ENCODE measurements around the gene SRSF10. TPM values are rescaled to one million over a fixed set of nuclear protein-coding genes. Genes with fewer than 3 reads are reported as not detected.

SRSF10 gene
- total and polyA plus RNA-seq, 2 experiments from 2014 or later = 196 to 275 TPM

- no peak for ATAC-seq
- Mint-ChIP-seq H3K27ac (no peak overlapping the region), H3K27me3 (ENCODE audit: insufficient read depth, low read depth, poor library complexity) (no peaks in the 10 kb centered on the region), H3K4me3 (no peak overlapping the region), H3K4me1 (peaks cover 13% of the 10 kb centered on the region), H3K9me3 (peaks cover 6% of the 10 kb centered on the region), H3K36me3 (ENCODE audit: low read depth) (peaks cover 5% of the 10 kb centered on the region; the same call in 2 of the 3 replicates)
- no peaks in the 10 kb centered on the region for H3K36me3 ChIP-seq (ENCODE audit: insufficient read depth)
- no peaks in the 10 kb centered on the region; the same call in 1 of the 2 replicates for H3K9me2 ChIP-seq (ENCODE audit: insufficient read depth)
- no peaks in the 10 kb centered on the region for H3F3A ChIP-seq (replicated peaks; ENCODE audit: low read depth)
- no peaks in the 10 kb centered on the region for H3K79me2 ChIP-seq (replicated peaks; ENCODE audit: insufficient read depth)
- no peak overlapping the region for H3K27ac ChIP-seq (ENCODE audit: low read depth)
- no peak overlapping the region for H2AFZ ChIP-seq
- H4K20me1 ChIP-seq (replicated peaks; ENCODE audit: insufficient read depth) = no peaks in the 10 kb centered on the region
- no peak for DNase-seq (ENCODE audit: low spot score)
- no peaks in the 10 kb centered on the region for H3K27me3 ChIP-seq (ENCODE audit: insufficient read depth)
- no peak overlapping the region for H3K4me3 ChIP-seq
- TF ChIP-seq JUNB (IDR thresholded peaks at IDR 0.05; ENCODE audit: unreplicated experiment) = no peak
- TF ChIP-seq, protein P1, sequence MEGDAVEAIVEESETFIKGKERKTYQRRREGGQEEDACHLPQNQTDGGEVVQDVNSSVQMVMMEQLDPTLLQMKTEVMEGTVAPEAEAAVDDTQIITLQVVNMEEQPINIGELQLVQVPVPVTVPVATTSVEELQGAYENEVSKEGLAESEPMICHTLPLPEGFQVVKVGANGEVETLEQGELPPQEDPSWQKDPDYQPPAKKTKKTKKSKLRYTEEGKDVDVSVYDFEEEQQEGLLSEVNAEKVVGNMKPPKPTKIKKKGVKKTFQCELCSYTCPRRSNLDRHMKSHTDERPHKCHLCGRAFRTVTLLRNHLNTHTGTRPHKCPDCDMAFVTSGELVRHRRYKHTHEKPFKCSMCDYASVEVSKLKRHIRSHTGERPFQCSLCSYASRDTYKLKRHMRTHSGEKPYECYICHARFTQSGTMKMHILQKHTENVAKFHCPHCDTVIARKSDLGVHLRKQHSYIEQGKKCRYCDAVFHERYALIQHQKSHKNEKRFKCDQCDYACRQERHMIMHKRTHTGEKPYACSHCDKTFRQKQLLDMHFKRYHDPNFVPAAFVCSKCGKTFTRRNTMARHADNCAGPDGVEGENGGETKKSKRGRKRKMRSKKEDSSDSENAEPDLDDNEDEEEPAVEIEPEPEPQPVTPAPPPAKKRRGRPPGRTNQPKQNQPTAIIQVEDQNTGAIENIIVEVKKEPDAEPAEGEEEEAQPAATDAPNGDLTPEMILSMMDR (conservative IDR thresholded peaks at IDR 0.05; ENCODE audit: low read depth in 2 of 2) = no peak
- TF ChIP-seq ZNF331 (CRISPR knock-in tag; IDR thresholded peaks at IDR 0.05; ENCODE audit: low read depth) = no peak
- no peak for TF ChIP-seq POLR2AphosphoS5 (IDR thresholded peaks at IDR 0.05; ENCODE audit: low read depth)
- TF ChIP-seq ZNF114 (CRISPR knock-in tag; IDR thresholded peaks at IDR 0.05) = no peak
- no peak for TF ChIP-seq STAT1 (IDR thresholded peaks at IDR 0.05; ENCODE audit: unreplicated experiment)
- TF ChIP-seq EZH2 (IDR thresholded peaks at IDR 0.05; ENCODE audit: low read depth, unreplicated experiment) = no peak
- TF ChIP-seq REST (IDR thresholded peaks at IDR 0.05; ENCODE audit: unreplicated experiment) = no peak
- TF ChIP-seq, protein P2, sequence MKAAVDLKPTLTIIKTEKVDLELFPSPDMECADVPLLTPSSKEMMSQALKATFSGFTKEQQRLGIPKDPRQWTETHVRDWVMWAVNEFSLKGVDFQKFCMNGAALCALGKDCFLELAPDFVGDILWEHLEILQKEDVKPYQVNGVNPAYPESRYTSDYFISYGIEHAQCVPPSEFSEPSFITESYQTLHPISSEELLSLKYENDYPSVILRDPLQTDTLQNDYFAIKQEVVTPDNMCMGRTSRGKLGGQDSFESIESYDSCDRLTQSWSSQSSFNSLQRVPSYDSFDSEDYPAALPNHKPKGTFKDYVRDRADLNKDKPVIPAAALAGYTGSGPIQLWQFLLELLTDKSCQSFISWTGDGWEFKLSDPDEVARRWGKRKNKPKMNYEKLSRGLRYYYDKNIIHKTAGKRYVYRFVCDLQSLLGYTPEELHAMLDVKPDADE (IDR thresholded peaks at IDR 0.05) = no peak
- no peak for TF ChIP-seq EZH2phosphoT487 (IDR thresholded peaks at IDR 0.05; ENCODE audit: unreplicated experiment)
- no peak for TF ChIP-seq ZNF462 (CRISPR knock-in tag; IDR thresholded peaks at IDR 0.05)
- TF ChIP-seq CREB1 (CRISPR knock-in tag; IDR thresholded peaks at IDR 0.05; ENCODE audit: low read depth) = no peak
- no peak for TF ChIP-seq NANOG (IDR thresholded peaks at IDR 0.05; ENCODE audit: borderline replicate concordance)
- peaks cover 2% of the 10 kb centered on the region; the same call in 1 of the 2 replicates for H3K4me1 ChIP-seq (ENCODE audit: insufficient read depth)
- H3K4me2 ChIP-seq = no peak overlapping the region
Observed at GRCh38 chr1:23997812-23998211, 17.7 kb upstream of the SRSF10 start.

All from GM23338 (cell line).